ENCODE results near the gene ZNF581.

Gene ZNF581

GRCh38 chr19:55667958-55668357, 24.5 kb downstream of the ZNF581 start:
- TF ChIP-seq BHLHE40 (IDR thresholded peaks at IDR 0.05; ENCODE audit: borderline replicate concordance), result no peak
- TF ChIP-seq LEF1 (IDR thresholded peaks at IDR 0.05; ENCODE audit: borderline replicate concordance), result no peak
- no peak for TF ChIP-seq L3MBTL2 (conservative IDR thresholded peaks at IDR 0.05)
- ChIA-PET CTCF (no interaction called here), POLR2A (interaction anchor here (1.0 kb wide), 1 partner anchor 13 kb away, joined by 3 read pairs; the partner anchor contains the start of gene U2AF2)
- DNase-seq (ENCODE audit: extremely low spot score), result no peak

GRCh38 chr19:55668603-55669348, 25.3 kb downstream of the ZNF581 start:
- CTCF ChIA-PET, result no interaction called here
- no peak for TF ChIP-seq SP1 (IDR thresholded peaks at IDR 0.05)
- no peak for TF ChIP-seq ARNT (IDR thresholded peaks at IDR 0.05)
- TF ChIP-seq SUZ12 (IDR thresholded peaks at IDR 0.05), result no peak
- TF ChIP-seq ELF4 (IDR thresholded peaks at IDR 0.05), result no peak
- no peak for TF ChIP-seq LEF1 (IDR thresholded peaks at IDR 0.05; ENCODE audit: borderline replicate concordance)
- TF ChIP-seq HDGF (IDR thresholded peaks at IDR 0.05; ENCODE audit: borderline replicate concordance), result no peak
- no peak for TF ChIP-seq TARDBP (IDR thresholded peaks at IDR 0.05)
- no peak for TF ChIP-seq FOXM1 (IDR thresholded peaks at IDR 0.05; ENCODE audit: borderline replicate concordance)
- TF ChIP-seq FOXA1 (IDR thresholded peaks at IDR 0.05), result no peak
- no peak for DNase-seq (ENCODE audit: extremely low spot score)
- POLR2A ChIA-PET, result interaction anchor here (1.0 kb wide), 1 partner anchor 14 kb away, joined by 3 read pairs; the partner anchor contains the start of gene U2AF2

- DNase-seq (ENCODE audit: extremely low spot score), result no peak
- TF ChIP-seq FOXA1 (IDR thresholded peaks at IDR 0.05), result no peak
- no peak for TF ChIP-seq NFRKB (IDR thresholded peaks at IDR 0.05)
- TF ChIP-seq SUZ12 (IDR thresholded peaks at IDR 0.05), result no peak
- TF ChIP-seq ELF4 (IDR thresholded peaks at IDR 0.05), result no peak
- TF ChIP-seq FOXM1 (IDR thresholded peaks at IDR 0.05; ENCODE audit: borderline replicate concordance), result no peak
- TF ChIP-seq ZNF384 (IDR thresholded peaks at IDR 0.05), result no peak
- TF ChIP-seq CTBP1 (IDR thresholded peaks at IDR 0.05; ENCODE audit: borderline replicate concordance), result no peak
- no peak for TF ChIP-seq ARNT (IDR thresholded peaks at IDR 0.05)
- no peak for TF ChIP-seq BHLHE40 (IDR thresholded peaks at IDR 0.05; ENCODE audit: borderline replicate concordance)
- no peak for TF ChIP-seq LEF1 (IDR thresholded peaks at IDR 0.05; ENCODE audit: borderline replicate concordance)
- TF ChIP-seq HDGF (IDR thresholded peaks at IDR 0.05; ENCODE audit: borderline replicate concordance), result no peak
- no peak for TF ChIP-seq TARDBP (IDR thresholded peaks at IDR 0.05)
- TF ChIP-seq SP1 (IDR thresholded peaks at IDR 0.05), result no peak
- TF ChIP-seq PKNOX1 (IDR thresholded peaks at IDR 0.05), result no peak
- no peak for TF ChIP-seq FOXK2 (IDR thresholded peaks at IDR 0.05)
- TF ChIP-seq L3MBTL2 (conservative IDR thresholded peaks at IDR 0.05), result no peak
- ChIA-PET POLR2A (interaction anchor here (1.0 kb wide), 1 partner anchor 10 kb away, joined by 3 read pairs; no protein-coding TSS in a partner anchor), CTCF (no interaction called here)
Observed at GRCh38 chr19:55669418-55670279, 26.2 kb downstream of the ZNF581 start.

- POLR2A ChIA-PET, result interaction anchor here (1.0 to 1.3 kb wide), 2 partner anchors 11 to 13 kb away, joined by 3 to 5 read pairs; no protein-coding TSS in a partner anchor
- no peak for DNase-seq (ENCODE audit: extremely low spot score)
- CTCF ChIA-PET, result interaction anchor here (1.3 to 2.0 kb wide), 5 partner anchors 10 to 71 kb away, joined by 3 to 10 read pairs (median 7); partner anchors contain the start of genes FIZ1 and U2AF2
- no peak for TF ChIP-seq PKNOX1 (IDR thresholded peaks at IDR 0.05)
- TF ChIP-seq SP1 (IDR thresholded peaks at IDR 0.05), result no peak
- no peak for TF ChIP-seq FOXA1 (IDR thresholded peaks at IDR 0.05)
- TF ChIP-seq FOXM1 (IDR thresholded peaks at IDR 0.05; ENCODE audit: borderline replicate concordance), result no peak
- no peak for TF ChIP-seq L3MBTL2 (conservative IDR thresholded peaks at IDR 0.05)
- TF ChIP-seq HDGF (IDR thresholded peaks at IDR 0.05; ENCODE audit: borderline replicate concordance), result no peak
- no peak for TF ChIP-seq TARDBP (IDR thresholded peaks at IDR 0.05)
- TF ChIP-seq CTBP1 (IDR thresholded peaks at IDR 0.05; ENCODE audit: borderline replicate concordance), result no peak
- no peak for TF ChIP-seq ZNF384 (IDR thresholded peaks at IDR 0.05)
- no peak for TF ChIP-seq SUZ12 (IDR thresholded peaks at IDR 0.05)
- no peak for TF ChIP-seq NFRKB (IDR thresholded peaks at IDR 0.05)
- no peak for TF ChIP-seq LEF1 (IDR thresholded peaks at IDR 0.05; ENCODE audit: borderline replicate concordance)
- TF ChIP-seq FOXK2 (IDR thresholded peaks at IDR 0.05), result no peak
- no peak for TF ChIP-seq ARNT (IDR thresholded peaks at IDR 0.05)
- TF ChIP-seq BHLHE40 (IDR thresholded peaks at IDR 0.05; ENCODE audit: borderline replicate concordance), result no peak
Observed at GRCh38 chr19:55670280-55671053, 27.0 kb downstream of the ZNF581 start.

GRCh38 chr19:55671054-55671378, 27.6 kb downstream of the ZNF581 start:
- DNase-seq (ENCODE audit: extremely low spot score), result no peak
- ChIA-PET POLR2A (interaction anchor here (0.9 to 1.3 kb wide), 3 partner anchors 14 to 24 kb away, joined by 4 to 8 read pairs (median 5); partner anchors contain the start of gene U2AF2), CTCF (interaction anchor here (0.9 to 2.0 kb wide), 6 partner anchors 10 to 72 kb away, joined by 3 to 10 read pairs (median 6); partner anchors contain the start of genes FIZ1 and U2AF2)
- no peak for TF ChIP-seq CTBP1 (IDR thresholded peaks at IDR 0.05; ENCODE audit: borderline replicate concordance)

GRCh38 chr19:55672418-55672817, 29.0 kb downstream of the ZNF581 start:
- ChIA-PET POLR2A (no interaction called here), CTCF (interaction anchor here (0.6 to 2.0 kb wide), 3 partner anchors 18 to 66 kb away, joined by 4 to 10 read pairs (median 5); partner anchors contain the start of gene U2AF2)
- no peak for DNase-seq (ENCODE audit: extremely low spot score)
- TF ChIP-seq ELF4 (IDR thresholded peaks at IDR 0.05) (no peak), L3MBTL2 (conservative IDR thresholded peaks at IDR 0.05) (no peak), TARDBP (IDR thresholded peaks at IDR 0.05) (no peak), FOXM1 (IDR thresholded peaks at IDR 0.05; ENCODE audit: borderline replicate concordance) (no peak), PKNOX1 (IDR thresholded peaks at IDR 0.05) (no peak), FOXK2 (IDR thresholded peaks at IDR 0.05) (no peak)

All from HEK293T (cell line).